HCT116 (cell line): ENCODE results near the gene FAM241A. TPM values are rescaled to one million over a fixed set of nuclear protein-coding genes. Genes with fewer than 3 reads are reported as not detected.

Experiments used
- ATAC-seq: fragments of 200-7000 bp; cut with Tn5 transposase; 2 replicates; pipeline ENCODE4 v1.9.1; 2020; ENCODE audit warnings: mild to moderate bottlenecking, moderate library complexity
- BruUV-seq: library from RNA; stranded (reverse); fragments of 400-500 nt; replicated peaks from 2 replicates; lab custom pipeline; 2021; lab: Mats Ljungman, UMichigan
- CTCF ChIA-PET: fragments of 300-600 bp; sonication (Branson Sonifier 250); formaldehyde crosslinking; loops from one replicate; lab custom pipeline; 2021; ENCODE audit warnings: antibody characterized with exemption; lab: Charles Lee
- POLR2A ChIA-PET: fragments of 300-600, 350-600 bp; sonication (Branson Sonifier 250); formaldehyde crosslinking; loops from one replicate; lab custom pipeline; 2021; ENCODE audit warnings: antibody characterized with exemption; lab: Charles Lee
- RAD21 ChIA-PET, 2 experiments: fragments of 300-600 bp; sonication (Branson Sonifier 250); formaldehyde crosslinking; loops; one replicate each; lab custom pipeline; 2023; ENCODE audit warnings: low total read pairs in 2 of 2; ENCODE audit not compliant: uncharacterized antibody in 2 of 2, unreplicated experiment in 2 of 2, low non-redundant PET in 1 of 2; lab: Charles Lee
- DNase-seq: peaks from one replicate; pipeline ENCODE4 v3.0.0-alpha.2; 2010; ENCODE audit warnings: low read depth, low spot score
- H2AFZ ChIP-seq: fragments of 200-600 bp; shearing (Covaris generic), sonication (generic); 2 replicates; pipeline ENCODE4 v1.6.1; 2017; ENCODE audit warnings: low read depth, mixed run types, mixed read lengths, antibody characterized with exemption, low read length; ENCODE audit not compliant: poor library complexity, severe bottlenecking
- H3K27ac ChIP-seq: 2 replicates; pipeline ENCODE4 v1.5.1; 2012; ENCODE audit warnings: low read depth, low read length
- H3K27me3 ChIP-seq: fragments of 200-600 bp; sonication (generic); 2 replicates; pipeline ENCODE4 v1.6.1; 2016; ENCODE audit warnings: mixed run types, low read length, mixed read lengths; ENCODE audit not compliant: insufficient read depth
- H3K36me3 ChIP-seq, 2 experiments: fragments of 200-500 bp in 1 of 2; fragments of 200-600 bp in 1 of 2; sonication (Bioruptor generic) in 1 of 2; sonication (generic) in 1 of 2; 2 replicates each; pipeline versions ENCODE4 v1.5.1 to v1.6.1; 2014 to 2016; ENCODE audit warnings: low read length in 2 of 2, inconsistent platforms in 1 of 2, mixed read lengths in 1 of 2, mixed run types in 1 of 2; ENCODE audit not compliant: insufficient read depth in 2 of 2, control insufficient read depth in 1 of 2
- H3K4me1 ChIP-seq, 2 experiments: fragments of 200-600 bp in 1 of 2; sonication (generic) in 1 of 2; 2 replicates each; pipeline versions ENCODE4 v1.5.1 to v1.6.1; 2012 to 2017; ENCODE audit warnings: low read length in 2 of 2, inconsistent platforms in 1 of 2, mild to moderate bottlenecking in 1 of 2, mixed read lengths in 1 of 2, mixed run types in 1 of 2, moderate library complexity in 1 of 2; ENCODE audit not compliant: insufficient read depth in 2 of 2, control insufficient read depth in 1 of 2
- H3K4me2 ChIP-seq: fragments of 200-600 bp; sonication (generic); 2 replicates; pipeline ENCODE4 v1.6.1; 2017; ENCODE audit warnings: mixed run types, low read length, mixed read lengths
- H3K4me3 ChIP-seq, 2 experiments: fragments of 200-600 bp in 1 of 2; sonication (generic) in 1 of 2; replicated peaks in 1 of 2; 2 replicates each; pipeline ENCODE4 v1.5.1; 2011 to 2016; ENCODE audit warnings: low read length in 2 of 2, control low read depth in 1 of 2, low read depth in 1 of 2, mild to moderate bottlenecking in 1 of 2, mixed read lengths in 1 of 2, mixed run types in 1 of 2
- H3K79me2 ChIP-seq: fragments of 200-600 bp; sonication (generic); 2 replicates; pipeline ENCODE4 v1.6.1; 2017; ENCODE audit warnings: mild to moderate bottlenecking, mixed run types, low read length, moderate library complexity, mixed read lengths; ENCODE audit not compliant: insufficient read depth
- H3K9ac ChIP-seq: fragments of 200-600 bp; sonication (generic); 2 replicates; pipeline ENCODE4 v1.6.1; 2016; ENCODE audit warnings: low read length, mixed read lengths
- H3K9me2 ChIP-seq: fragments of 200-600 bp; sonication (generic), shearing (Covaris generic); 2 replicates; pipeline ENCODE4 v1.6.1; 2017; ENCODE audit warnings: mixed run types, mild to moderate bottlenecking, moderate library complexity; ENCODE audit not compliant: insufficient read depth
- H3K9me3 ChIP-seq, 2 experiments: fragments of 200-500 bp in 1 of 2; fragments of 200-600 bp in 1 of 2; sonication (Bioruptor generic) in 1 of 2; sonication (generic) in 1 of 2; 2 replicates each; pipeline ENCODE4 v1.6.1; 2014 to 2017; ENCODE audit warnings: low read length in 2 of 2, mixed read lengths in 2 of 2, inconsistent platforms in 1 of 2, low read depth in 1 of 2, mild to moderate bottlenecking in 1 of 2, mixed run types in 1 of 2, moderate library complexity in 1 of 2; ENCODE audit not compliant: control insufficient read depth in 1 of 2, insufficient read depth in 1 of 2
- H4K20me1 ChIP-seq: fragments of 200-600 bp; sonication (generic), shearing (Covaris generic); 2 replicates; pipeline ENCODE4 v1.6.1; 2017; ENCODE audit warnings: mixed run types, mild to moderate bottlenecking, moderate library complexity; ENCODE audit not compliant: insufficient read depth
- CBX3 ChIP-seq: IDR thresholded peaks from 2 replicates; pipeline ENCODE4 v1.6.1; 2012; ENCODE audit warnings: low read depth
- CEBPB ChIP-seq: IDR thresholded peaks from 2 replicates; pipeline ENCODE4 v1.6.1; 2012; ENCODE audit warnings: low read depth
- EGR1 ChIP-seq: IDR thresholded peaks from 2 replicates; pipeline ENCODE4 v1.6.1; 2012; ENCODE audit warnings: low read depth
- EZH2 ChIP-seq: fragments of 200-600 bp; sonication (generic); IDR thresholded peaks from 2 replicates; pipeline ENCODE4 v1.6.1; 2017; ENCODE audit warnings: antibody characterized with exemption, mixed run types
- EZH2phosphoT487 ChIP-seq: fragments of 200-600 bp; IDR thresholded peaks from 2 replicates; pipeline ENCODE4 v1.6.1; 2018; ENCODE audit warnings: antibody characterized with exemption, borderline replicate concordance
- FOSL1 ChIP-seq: IDR thresholded peaks from 2 replicates; pipeline ENCODE4 v1.6.1; 2012; ENCODE audit warnings: low read depth
- RAD21 ChIP-seq: IDR thresholded peaks from 2 replicates; pipeline ENCODE4 v1.6.1; 2012; ENCODE audit warnings: low read depth, mild to moderate bottlenecking
- SIN3A ChIP-seq: IDR thresholded peaks from 2 replicates; pipeline ENCODE4 v1.6.1; 2012; ENCODE audit warnings: low read depth
- SP1 ChIP-seq: IDR thresholded peaks from 2 replicates; pipeline ENCODE4 v1.6.1; 2012; ENCODE audit warnings: low read depth
- SRF ChIP-seq: IDR thresholded peaks from 2 replicates; pipeline ENCODE4 v1.6.1; 2012; ENCODE audit warnings: low read depth
- TCF7L2 ChIP-seq: IDR thresholded peaks from 2 replicates; pipeline ENCODE4 v1.7.0; 2011; ENCODE audit warnings: borderline replicate concordance, inconsistent platforms; ENCODE audit not compliant: insufficient read depth, insufficient read length; ENCODE audit errors: extremely low read depth
- ZFX ChIP-seq: fragments of 450-650 bp; IDR thresholded peaks from 2 replicates; pipeline ENCODE4 v1.6.1; 2017
- ZNF274 ChIP-seq: fragments of 200-500 bp; sonication (Bioruptor generic); IDR thresholded peaks from 2 replicates; pipeline ENCODE4 v1.6.1; 2014; ENCODE audit warnings: mild to moderate bottlenecking, low read depth, low read length, inconsistent platforms
- intact Hi-C: fragments of 100-400 bp; cut with micrococcal nuclease; formaldehyde crosslinking; loops from 2 replicates; pipeline ENCODE4 v1.10.0; 2022
- total RNA-seq: library from RNA; stranded (reverse); gene quantifications from one replicate; pipeline ENCODE4 v1.2.1, GENCODE V29; 2021; ENCODE audit not compliant: unreplicated experiment
- TF ChIP-seq, protein P1 (sequence below): IDR thresholded peaks from 2 replicates; pipeline ENCODE4 v1.6.1; 2011; ENCODE audit warnings: mild to moderate bottlenecking, low read length, moderate library complexity; ENCODE audit not compliant: insufficient replicate concordance; ENCODE audit errors: extremely low read depth
- TF ChIP-seq, protein P2 (sequence below): IDR thresholded peaks from 2 replicates; pipeline ENCODE4 v1.6.1; 2012; ENCODE audit warnings: low read depth
- TF ChIP-seq, protein P3 (sequence below): IDR thresholded peaks from 2 replicates; pipeline ENCODE4 v1.6.1; 2012

Gene FAM241A
- total RNA-seq, 1 experiment from 2014 or later: 4.5 TPM

DNA sequence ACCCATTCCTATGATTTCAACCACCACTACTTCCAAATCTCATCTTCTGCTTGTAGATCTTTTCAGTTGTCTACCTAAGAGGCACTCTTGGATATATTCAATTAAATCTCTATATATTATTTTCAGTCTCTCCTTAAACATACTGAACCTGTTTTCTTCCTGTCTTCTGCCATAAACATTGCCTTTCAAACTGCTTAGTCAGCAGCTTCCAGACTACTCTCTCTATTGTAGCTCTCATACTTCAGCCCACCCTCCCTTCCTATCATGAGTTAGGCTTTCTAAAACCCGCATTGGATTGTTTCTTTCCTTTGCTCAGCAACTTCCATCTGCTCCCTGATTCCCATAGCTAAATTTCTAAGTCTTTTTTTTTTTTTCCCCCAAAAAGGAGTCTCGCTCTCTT, 90.8 kb downstream of the FAM241A start:
- peaks cover 13 to 27% of the 10 kb centered on the region in 2 experiments; a peak in 3 of 4 replicates for H3K4me1 ChIP-seq
- DNase-seq (no peak), ATAC-seq (no peak)
- POLR2A ChIA-PET: no interaction called here
- TF ChIP-seq, protein P1, sequence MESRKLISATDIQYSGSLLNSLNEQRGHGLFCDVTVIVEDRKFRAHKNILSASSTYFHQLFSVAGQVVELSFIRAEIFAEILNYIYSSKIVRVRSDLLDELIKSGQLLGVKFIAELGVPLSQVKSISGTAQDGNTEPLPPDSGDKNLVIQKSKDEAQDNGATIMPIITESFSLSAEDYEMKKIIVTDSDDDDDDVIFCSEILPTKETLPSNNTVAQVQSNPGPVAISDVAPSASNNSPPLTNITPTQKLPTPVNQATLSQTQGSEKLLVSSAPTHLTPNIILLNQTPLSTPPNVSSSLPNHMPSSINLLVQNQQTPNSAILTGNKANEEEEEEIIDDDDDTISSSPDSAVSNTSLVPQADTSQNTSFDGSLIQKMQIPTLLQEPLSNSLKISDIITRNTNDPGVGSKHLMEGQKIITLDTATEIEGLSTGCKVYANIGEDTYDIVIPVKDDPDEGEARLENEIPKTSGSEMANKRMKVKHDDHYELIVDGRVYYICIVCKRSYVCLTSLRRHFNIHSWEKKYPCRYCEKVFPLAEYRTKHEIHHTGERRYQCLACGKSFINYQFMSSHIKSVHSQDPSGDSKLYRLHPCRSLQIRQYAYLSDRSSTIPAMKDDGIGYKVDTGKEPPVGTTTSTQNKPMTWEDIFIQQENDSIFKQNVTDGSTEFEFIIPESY: no peak
- no peak for TF ChIP-seq EZH2
- no TSS peak for BruUV-seq
- H3K27ac ChIP-seq: no peak overlapping the region
- no peak overlapping the region for H3K9ac ChIP-seq
- intact Hi-C loops: loop anchor here (10.0 kb wide), 1 partner anchor 289 kb away; no protein-coding TSS in a partner anchor
- H3K9me3 ChIP-seq: no peaks in the 10 kb centered on the region
- H3K4me2 ChIP-seq: no peak overlapping the region
- H3K27me3 ChIP-seq: no peaks in the 10 kb centered on the region
- peaks cover 9% of the 10 kb centered on the region; the same call in 1 of the 2 replicates for H4K20me1 ChIP-seq
- no peaks in the 10 kb centered on the region for H3K9me2 ChIP-seq
- RAD21 ChIA-PET: no interaction called here
- no peak overlapping the region for H2AFZ ChIP-seq
- peaks cover 85% of the 10 kb centered on the region for H3K79me2 ChIP-seq
- CTCF ChIA-PET: interaction anchor here (1.7 kb wide), 1 partner anchor 136 kb away, joined by 11 read pairs; no protein-coding TSS in a partner anchor
- H3K4me3 ChIP-seq: no peak overlapping the region
- H3K36me3 ChIP-seq: no peaks in the 10 kb centered on the region

DNA sequence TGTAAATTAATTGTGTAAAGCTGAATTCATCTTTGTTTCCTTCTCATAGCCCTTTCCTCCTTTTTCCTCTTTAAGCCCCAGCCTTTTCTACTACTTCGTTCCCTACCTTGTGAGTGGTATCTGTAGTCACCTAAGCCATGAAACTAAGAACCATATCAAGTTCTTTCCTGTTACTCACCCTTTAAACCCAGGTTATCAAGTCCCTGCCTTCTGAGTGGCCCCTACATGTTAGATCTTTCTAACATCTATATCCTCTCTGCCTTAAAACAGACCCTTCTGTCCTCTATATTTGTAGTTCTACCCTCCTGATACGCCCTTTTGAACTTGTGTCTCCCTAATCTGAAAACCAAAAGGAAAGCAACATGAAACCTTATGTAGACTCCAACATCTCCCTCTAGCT, 93.6 kb downstream of the FAM241A start:
- Histone ChIP-seq H3K79me2 (peaks cover 97% of the 10 kb centered on the region), H3K4me3 (no peak overlapping the region), H2AFZ (no peak overlapping the region), H3K9ac (no peak overlapping the region), H3K36me3 (no peaks in the 10 kb centered on the region), H3K9me2 (no peaks in the 10 kb centered on the region), H4K20me1 (no peaks in the 10 kb centered on the region; the same call in 1 of the 2 replicates), H3K4me2 (no peak overlapping the region), H3K9me3 (no peaks in the 10 kb centered on the region), H3K27me3 (no peaks in the 10 kb centered on the region), H3K4me1 (peaks cover 10 to 13% of the 10 kb centered on the region in 2 experiments; a peak in 3 of 4 replicates), H3K27ac (no peak overlapping the region)
- ChIA-PET RAD21 (no interaction called here), POLR2A (no interaction called here), CTCF (no interaction called here)
- BruUV-seq: no TSS peak
- DNase-seq (no peak), ATAC-seq (no peak)
- intact Hi-C loops: loop anchor here (10.0 kb wide), 1 partner anchor 286 kb away; no protein-coding TSS in a partner anchor
- TF ChIP-seq EZH2: no peak
- no peak for TF ChIP-seq SP1
- TF ChIP-seq, protein P2, sequence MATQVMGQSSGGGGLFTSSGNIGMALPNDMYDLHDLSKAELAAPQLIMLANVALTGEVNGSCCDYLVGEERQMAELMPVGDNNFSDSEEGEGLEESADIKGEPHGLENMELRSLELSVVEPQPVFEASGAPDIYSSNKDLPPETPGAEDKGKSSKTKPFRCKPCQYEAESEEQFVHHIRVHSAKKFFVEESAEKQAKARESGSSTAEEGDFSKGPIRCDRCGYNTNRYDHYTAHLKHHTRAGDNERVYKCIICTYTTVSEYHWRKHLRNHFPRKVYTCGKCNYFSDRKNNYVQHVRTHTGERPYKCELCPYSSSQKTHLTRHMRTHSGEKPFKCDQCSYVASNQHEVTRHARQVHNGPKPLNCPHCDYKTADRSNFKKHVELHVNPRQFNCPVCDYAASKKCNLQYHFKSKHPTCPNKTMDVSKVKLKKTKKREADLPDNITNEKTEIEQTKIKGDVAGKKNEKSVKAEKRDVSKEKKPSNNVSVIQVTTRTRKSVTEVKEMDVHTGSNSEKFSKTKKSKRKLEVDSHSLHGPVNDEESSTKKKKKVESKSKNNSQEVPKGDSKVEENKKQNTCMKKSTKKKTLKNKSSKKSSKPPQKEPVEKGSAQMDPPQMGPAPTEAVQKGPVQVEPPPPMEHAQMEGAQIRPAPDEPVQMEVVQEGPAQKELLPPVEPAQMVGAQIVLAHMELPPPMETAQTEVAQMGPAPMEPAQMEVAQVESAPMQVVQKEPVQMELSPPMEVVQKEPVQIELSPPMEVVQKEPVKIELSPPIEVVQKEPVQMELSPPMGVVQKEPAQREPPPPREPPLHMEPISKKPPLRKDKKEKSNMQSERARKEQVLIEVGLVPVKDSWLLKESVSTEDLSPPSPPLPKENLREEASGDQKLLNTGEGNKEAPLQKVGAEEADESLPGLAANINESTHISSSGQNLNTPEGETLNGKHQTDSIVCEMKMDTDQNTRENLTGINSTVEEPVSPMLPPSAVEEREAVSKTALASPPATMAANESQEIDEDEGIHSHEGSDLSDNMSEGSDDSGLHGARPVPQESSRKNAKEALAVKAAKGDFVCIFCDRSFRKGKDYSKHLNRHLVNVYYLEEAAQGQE: no peak
- TF ChIP-seq ZFX: no peak
- TF ChIP-seq, protein P3, sequence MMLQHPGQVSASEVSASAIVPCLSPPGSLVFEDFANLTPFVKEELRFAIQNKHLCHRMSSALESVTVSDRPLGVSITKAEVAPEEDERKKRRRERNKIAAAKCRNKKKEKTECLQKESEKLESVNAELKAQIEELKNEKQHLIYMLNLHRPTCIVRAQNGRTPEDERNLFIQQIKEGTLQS: no peak
- TF ChIP-seq CBX3: no peak
- TF ChIP-seq SIN3A: no peak
- TF ChIP-seq EZH2phosphoT487: no peak
- TF ChIP-seq EGR1: no peak
- TF ChIP-seq ZNF274: no peak
- no peak for TF ChIP-seq FOSL1
- TF ChIP-seq CEBPB: no peak
- no peak for TF ChIP-seq RAD21
- TF ChIP-seq TCF7L2: no peak
- no peak for TF ChIP-seq SRF
